ENCODE data around the gene STXBP5. TPM values are rescaled to one million over a fixed set of nuclear protein-coding genes. Genes with fewer than 3 reads are reported as not detected.

STXBP5 gene
- total RNA-seq, 4 donors from 2014 or later, result 26.9 to 45.9 (median 29.3) TPM

DNA sequence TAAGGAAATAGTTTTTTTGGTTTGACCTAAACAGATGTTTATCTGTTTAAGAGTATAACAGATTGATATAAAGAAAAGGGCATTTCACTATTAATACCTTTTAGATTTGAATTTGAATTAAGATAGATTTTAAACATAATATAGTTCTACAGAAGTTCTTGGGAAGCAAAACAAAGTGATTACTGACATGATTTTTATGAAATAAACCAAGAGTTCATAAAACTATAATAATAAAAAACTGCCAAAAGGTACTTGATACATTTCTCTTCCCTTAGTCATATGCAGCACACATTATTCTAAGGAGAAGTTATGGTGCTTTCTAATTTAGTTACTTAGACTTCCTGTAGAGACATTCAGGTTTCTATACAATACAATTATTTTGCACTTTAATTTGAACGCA is 9.6 kb downstream of the STXBP5 start:
- H3K4me3 ChIP-seq (replicated peaks in 1 of 3), result no peak overlapping the region
- WGBS, 2 donors, result 0 to 51% methylated on average over 1 of the region's 1 CpG
- H3K27me3 ChIP-seq, result no peaks in the 10 kb centered on the region
- TF ChIP-seq POLR2A (IDR thresholded peaks at IDR 0.05), result no peak
- TF ChIP-seq, protein P1, sequence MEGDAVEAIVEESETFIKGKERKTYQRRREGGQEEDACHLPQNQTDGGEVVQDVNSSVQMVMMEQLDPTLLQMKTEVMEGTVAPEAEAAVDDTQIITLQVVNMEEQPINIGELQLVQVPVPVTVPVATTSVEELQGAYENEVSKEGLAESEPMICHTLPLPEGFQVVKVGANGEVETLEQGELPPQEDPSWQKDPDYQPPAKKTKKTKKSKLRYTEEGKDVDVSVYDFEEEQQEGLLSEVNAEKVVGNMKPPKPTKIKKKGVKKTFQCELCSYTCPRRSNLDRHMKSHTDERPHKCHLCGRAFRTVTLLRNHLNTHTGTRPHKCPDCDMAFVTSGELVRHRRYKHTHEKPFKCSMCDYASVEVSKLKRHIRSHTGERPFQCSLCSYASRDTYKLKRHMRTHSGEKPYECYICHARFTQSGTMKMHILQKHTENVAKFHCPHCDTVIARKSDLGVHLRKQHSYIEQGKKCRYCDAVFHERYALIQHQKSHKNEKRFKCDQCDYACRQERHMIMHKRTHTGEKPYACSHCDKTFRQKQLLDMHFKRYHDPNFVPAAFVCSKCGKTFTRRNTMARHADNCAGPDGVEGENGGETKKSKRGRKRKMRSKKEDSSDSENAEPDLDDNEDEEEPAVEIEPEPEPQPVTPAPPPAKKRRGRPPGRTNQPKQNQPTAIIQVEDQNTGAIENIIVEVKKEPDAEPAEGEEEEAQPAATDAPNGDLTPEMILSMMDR (IDR thresholded peaks at IDR 0.05), result no peak
- H3K36me3 ChIP-seq, result no peaks in the 10 kb centered on the region
- H3K4me1 ChIP-seq, result peaks cover 11 to 17% of the 10 kb centered on the region in 2 donors
- no peak for DNase-seq
- no peak overlapping the region for H3K27ac ChIP-seq
- intact Hi-C loops (cut with DNase I), result no loop called here
- no peaks in the 10 kb centered on the region for H3K9me3 ChIP-seq

DNA sequence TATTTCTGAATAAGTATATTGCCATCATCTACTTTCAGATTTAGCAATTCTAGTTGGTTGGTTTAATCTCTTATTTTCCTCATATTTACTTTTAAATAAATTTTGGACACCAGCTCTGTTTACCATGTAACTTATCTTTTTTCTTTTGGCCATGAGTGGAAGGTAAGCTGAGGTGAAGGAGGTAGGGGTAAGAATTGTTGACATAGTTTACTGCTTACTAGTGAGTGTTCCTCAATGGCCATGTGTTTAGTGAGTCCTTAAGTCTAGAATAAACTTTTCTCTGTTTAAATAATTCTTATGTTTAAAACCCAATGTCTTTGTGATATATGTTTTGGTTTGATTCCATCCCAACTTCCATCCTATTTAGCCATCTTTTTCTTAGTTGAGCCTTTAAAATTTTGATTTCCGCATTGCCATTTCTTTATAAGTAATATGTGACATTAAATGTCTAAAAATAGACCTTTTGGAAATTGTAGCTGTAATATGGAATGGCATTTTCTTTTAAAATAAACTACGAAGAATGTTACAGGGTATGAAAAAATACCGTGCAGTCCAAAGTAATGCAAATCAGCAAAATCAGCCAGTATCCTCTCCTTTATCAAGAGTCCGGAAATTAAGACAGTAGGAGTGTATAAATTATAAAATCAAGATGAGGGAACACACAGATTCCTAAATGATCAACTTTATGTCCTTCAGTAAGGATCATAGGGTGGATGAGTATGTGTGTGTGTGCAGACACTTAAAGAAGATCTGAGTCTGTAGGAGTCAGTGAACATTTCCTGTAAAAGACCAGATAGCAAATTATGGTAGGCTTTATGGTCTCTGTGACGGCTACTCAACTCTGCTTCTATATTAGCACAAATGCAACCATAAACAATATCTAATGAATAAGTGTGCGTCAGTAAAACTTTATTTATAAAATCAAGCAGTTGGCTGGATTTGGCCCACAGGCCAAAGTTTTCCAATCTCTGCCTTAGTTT is 10.3 kb downstream of the STXBP5 start:
- no peak for TF ChIP-seq POLR2A (IDR thresholded peaks at IDR 0.05)
- TF ChIP-seq, protein P1 (IDR thresholded peaks at IDR 0.05), result no peak
- Histone ChIP-seq H3K27me3 (no peaks in the 10 kb centered on the region), H3K27ac (no peak overlapping the region), H3K36me3 (no peaks in the 10 kb centered on the region), H3K9me3 (no peaks in the 10 kb centered on the region), H3K4me3 (replicated peaks in 1 of 3) (no peak overlapping the region), H3K4me1 (peaks cover 5 to 11% of the 10 kb centered on the region in 2 donors)
- no peak for DNase-seq
- WGBS, 2 donors, result 97 to 98% methylated on average over 6 of the region's 6 CpGs
- intact Hi-C loops (cut with DNase I), result no loop called here

DNA sequence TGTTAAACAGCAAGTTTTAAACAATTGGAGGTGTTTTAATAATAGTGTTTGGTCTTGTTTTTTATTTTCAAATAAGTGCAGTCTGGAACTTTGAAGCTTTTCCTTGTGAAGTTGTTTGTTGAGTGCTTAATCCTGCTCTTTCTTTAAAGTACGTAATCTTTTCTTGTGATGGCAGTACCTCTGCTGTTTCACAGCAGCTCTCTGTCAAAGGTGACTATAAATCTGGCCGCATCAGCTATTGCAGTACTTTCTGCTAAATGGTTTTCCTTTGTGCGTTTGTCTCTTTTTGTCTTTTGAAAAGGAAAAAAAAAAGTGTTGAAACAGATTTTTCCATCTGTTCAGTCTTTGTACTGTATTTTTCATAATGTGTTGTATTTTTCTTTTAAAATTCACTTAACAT is 12.7 kb downstream of the STXBP5 start:
- no peak overlapping the region for H3K27ac ChIP-seq
- no peak overlapping the region for H3K4me3 ChIP-seq (replicated peaks in 1 of 3)
- peaks cover 0 to 6% of the 10 kb centered on the region in 2 donors for H3K4me1 ChIP-seq
- no peaks in the 10 kb centered on the region for H3K27me3 ChIP-seq
- intact Hi-C loops (cut with DNase I), result no loop called here
- H3K9me3 ChIP-seq, result no peaks in the 10 kb centered on the region
- WGBS, 2 donors, result 93 to 95% methylated on average over 3 of the region's 3 CpGs
- DNase-seq, result no peak
- H3K36me3 ChIP-seq, result no peaks in the 10 kb centered on the region
- TF ChIP-seq, protein P1 (IDR thresholded peaks at IDR 0.05), result no peak
- no peak for TF ChIP-seq POLR2A (IDR thresholded peaks at IDR 0.05)

GRCh38 chr6:147217840-147218404 is 13.7 kb downstream of the STXBP5 start:
- Histone ChIP-seq H3K36me3 (no peaks in the 10 kb centered on the region), H3K9me3 (no peaks in the 10 kb centered on the region), H3K27ac (no peak overlapping the region), H3K4me1 (peaks cover 0 to 10% of the 10 kb centered on the region in 2 donors), H3K4me3 (replicated peaks in 1 of 3) (no peak overlapping the region), H3K27me3 (no peaks in the 10 kb centered on the region)
- intact Hi-C loops (cut with DNase I), result no loop called here
- 92 to 95% methylated on average over 2 of the region's 2 CpGs for WGBS, 2 donors
- no peak for DNase-seq
- TF ChIP-seq, protein P1 (IDR thresholded peaks at IDR 0.05), result no peak
- no peak for TF ChIP-seq POLR2A (IDR thresholded peaks at IDR 0.05)

- WGBS, 2 donors, result 93 to 96% methylated on average over 3 of the region's 3 CpGs
- intact Hi-C loops (cut with DNase I), result no loop called here
- TF ChIP-seq, protein P1 (IDR thresholded peaks at IDR 0.05), result no peak
- TF ChIP-seq POLR2A (IDR thresholded peaks at IDR 0.05), result no peak
- no peaks in the 10 kb centered on the region for H3K27me3 ChIP-seq
- no peak overlapping the region for H3K4me3 ChIP-seq (replicated peaks in 1 of 3)
- no peak overlapping the region for H3K27ac ChIP-seq
- no peaks in the 10 kb centered on the region for H3K36me3 ChIP-seq
- DNase-seq, result no peak
- no peaks in the 10 kb centered on the region for H3K9me3 ChIP-seq
- H3K4me1 ChIP-seq, result peaks cover 0 to 10% of the 10 kb centered on the region in 2 donors
These were observed 14.6 kb downstream of the STXBP5 start for GRCh38 chr6:147218797-147219196.

Data from thyroid gland (tissue), 4 donors.